Activated T-cell treated with anti-CD3 and anti-CD28 coated beads for 24 hours (primary cell): ENCODE data around the gene SRSF6.
"Not testable (repeated sequence)": the region's sequence is repeated elsewhere in the genome, so short reads cannot be mapped to it uniquely, and the experiment has no call there.

Source experiments
- DNase-seq: peaks from one replicate; pipeline ENCODE4 v3.0.0-alpha.2; 2020; ENCODE audit warnings: low read depth

Gene SRSF6

DNA sequence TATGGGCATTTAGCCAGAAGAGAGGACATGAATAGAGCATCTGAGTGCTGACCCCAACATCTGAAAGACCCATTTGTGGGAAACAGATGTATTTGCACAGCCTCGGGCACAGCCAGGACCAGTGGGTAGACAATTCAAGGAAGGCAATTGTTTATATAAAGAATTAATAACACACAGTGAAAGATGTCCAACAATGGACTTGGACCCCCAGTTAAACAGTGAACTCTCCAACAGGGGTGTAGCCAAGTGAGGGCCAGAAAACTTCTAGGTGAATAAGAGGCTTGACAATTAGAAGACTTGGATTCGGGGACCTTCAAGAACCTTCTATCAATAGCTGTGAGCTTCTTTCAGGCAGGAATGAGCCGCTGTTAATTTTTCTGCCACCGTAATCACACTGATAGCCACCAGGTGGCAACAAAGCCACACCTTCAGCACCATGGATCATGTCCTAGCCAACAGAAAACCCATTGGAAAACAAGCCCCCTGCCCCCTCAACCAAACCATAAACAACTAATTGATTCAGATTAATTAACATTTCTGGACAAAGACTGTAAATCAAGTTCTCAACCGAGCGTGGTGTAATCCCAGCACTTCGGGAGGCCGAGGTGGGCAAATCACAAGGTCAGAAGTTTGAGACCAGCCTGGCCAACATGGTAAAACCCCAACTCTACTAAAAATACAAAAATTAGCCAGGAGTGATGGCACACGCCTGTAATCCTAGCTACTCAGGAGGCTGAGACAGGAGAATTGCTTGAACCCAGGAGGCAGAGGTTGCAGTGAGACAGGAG, 8.8 kb upstream of the SRSF6 start:
- peak; percentile 25 for DNase-seq

DNA sequence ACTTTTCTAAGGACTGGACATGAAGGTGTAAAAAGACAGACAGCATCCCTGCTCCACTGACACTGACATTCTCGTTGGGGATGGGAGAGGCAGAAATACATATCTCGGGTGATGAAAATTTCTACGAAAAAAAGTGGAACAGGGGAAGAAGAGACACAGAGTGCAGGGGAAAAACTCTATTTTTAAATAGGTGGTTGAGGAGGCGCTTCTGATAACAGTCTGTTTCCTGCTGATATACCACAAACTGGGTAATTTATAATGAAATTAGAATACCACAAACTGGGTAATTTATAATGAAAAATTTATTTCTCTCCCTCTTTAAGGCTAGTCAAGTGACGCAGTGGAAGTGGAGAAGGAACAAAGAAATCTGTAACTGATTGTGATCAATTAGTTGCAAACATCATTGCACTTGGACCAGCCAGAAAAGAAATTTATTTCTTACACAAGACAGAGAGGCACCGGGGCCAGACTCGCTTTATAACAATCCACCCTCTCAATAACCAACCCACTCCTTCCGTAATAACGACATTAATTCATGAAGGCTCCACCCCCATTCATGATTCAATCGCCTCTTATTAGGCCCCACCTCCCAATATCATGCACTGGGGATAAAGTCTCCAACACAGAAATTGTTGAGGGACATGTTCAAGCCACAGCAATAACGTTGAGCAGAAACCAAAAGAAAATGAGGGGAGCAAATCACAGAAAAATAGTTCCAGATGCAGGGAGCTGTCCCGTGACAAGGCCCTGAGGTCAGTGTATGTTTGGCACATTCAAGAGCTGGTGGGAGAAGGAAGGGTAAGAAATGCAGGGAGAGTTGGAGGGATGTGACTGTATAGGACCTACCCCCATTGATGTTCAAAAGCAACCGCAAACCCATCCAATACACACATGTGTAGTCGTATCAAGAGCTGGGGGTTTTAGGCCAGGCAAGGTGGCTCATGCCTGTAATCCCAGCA, 6.6 kb upstream of the SRSF6 start:
- no peak for DNase-seq

DNA sequence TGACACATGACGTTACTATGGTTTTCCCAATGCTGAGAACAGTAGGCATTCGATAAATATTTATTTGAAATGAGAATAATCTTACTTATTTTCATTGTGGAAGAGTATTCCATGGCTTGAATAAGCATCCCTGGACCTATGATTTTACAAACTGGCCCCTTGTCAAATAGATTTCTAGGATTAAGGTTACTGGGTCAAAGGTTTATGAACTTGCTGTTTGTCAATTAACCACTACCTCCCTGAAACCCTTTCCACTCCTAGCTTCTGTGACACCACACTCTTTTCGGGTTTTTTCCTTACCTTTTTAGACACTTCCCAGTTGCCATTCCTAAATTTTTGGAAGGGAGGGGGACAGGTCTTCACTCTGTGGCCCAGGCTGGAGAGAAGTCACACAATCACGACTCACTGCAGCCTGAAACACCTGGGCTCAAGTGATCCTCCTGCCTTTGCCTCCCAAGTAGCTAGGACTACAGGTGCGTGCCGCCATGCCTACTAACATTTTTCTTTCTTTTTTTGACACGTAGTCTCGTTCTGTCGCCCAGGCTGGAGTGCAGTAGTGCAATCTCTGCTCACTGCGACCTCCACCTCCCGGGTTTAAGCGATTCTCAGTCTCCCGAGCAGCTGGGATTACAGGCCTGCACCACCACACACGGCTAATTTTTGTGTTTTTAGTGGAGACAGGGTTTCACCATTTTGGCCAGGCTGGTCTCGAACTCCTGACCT, 5.1 kb upstream of the SRSF6 start:
- DNase-seq: no peak

DNA sequence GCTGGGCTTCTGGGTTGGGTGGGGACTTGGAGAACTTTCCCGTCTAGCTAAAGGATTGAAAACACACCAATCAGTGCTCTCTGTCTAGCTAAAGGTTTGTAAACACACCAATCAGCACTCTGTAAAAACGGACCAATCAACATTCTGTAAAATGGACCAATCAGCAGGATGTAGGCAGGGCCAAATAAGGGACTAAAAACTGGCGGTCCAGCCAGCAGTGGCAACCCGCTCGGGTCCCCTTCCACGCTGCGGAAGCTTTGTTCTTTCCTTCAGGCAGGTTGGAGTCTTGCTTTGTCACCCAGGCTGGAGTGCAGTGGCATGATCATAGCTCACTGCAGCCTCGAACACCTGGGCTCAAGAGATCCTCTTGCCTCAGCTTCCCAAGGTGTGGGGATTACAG, 1.4 kb upstream of the SRSF6 start:
- not testable (repeated sequence) for DNase-seq

DNA sequence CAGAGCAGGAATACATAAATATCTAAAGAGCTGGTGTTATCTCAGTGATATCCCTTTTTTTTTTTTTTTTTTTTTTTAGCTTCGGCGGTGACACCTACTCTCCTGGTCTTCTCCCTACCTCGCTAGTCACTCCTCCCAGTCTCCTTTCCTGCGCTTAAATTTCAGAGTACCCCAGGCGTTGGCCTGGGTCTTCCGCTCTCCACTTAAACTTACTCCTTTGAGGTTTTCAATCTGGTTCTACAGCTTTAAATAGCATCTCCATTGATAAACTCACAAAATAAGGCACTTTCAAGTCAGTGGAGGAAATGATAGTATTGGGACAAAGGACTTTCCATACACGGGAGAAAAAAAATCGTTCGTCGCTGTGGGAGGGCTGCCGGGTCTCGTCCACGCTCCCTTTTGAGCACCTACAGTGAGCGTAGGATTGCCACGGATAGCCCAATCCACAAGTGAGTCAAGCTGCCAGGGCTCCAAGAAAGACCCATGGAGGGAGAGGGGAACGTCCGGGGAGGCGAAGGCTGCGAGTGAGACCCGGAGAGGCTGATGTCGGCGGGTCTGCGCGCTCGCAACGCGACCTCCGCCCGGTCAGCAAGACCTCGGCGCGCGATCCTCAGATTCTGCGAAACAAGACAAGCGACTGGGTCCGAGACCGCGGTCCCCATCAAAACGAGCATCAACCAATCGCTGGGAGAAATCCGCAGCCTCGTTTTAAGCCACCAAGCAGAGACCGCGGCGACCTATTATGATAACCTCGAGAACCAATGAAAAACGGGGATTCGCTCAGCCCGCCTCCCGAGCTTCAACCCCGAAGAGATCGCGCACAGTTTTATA, 672 bp upstream of the SRSF6 start:
- DNase-seq: peak; percentile 84

DNA sequence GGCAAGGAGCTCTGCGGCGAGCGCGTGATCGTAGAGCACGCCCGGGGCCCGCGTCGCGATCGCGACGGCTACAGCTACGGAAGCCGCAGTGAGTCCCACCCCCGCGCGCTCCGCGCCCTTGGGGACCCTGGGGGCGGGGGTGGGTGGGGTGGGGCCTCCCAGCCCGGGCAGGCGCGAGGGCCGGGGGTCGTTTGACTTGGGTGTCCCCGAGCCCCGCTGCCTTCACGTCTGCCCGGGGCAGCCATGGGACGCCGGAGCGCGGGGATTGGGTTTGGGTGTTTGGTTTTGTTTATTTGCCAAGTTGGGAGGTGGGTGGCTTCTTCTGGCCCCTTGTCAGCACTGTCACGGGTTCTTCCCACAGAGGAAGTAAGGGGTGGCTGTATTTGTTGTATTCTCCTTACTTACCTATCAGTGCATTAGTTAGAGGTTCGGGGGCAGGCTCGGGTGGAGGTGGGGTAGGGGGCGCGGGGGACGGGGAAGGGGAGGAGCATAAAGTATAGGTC, 777 bp downstream of the SRSF6 start:
- DNase-seq: no peak

DNA sequence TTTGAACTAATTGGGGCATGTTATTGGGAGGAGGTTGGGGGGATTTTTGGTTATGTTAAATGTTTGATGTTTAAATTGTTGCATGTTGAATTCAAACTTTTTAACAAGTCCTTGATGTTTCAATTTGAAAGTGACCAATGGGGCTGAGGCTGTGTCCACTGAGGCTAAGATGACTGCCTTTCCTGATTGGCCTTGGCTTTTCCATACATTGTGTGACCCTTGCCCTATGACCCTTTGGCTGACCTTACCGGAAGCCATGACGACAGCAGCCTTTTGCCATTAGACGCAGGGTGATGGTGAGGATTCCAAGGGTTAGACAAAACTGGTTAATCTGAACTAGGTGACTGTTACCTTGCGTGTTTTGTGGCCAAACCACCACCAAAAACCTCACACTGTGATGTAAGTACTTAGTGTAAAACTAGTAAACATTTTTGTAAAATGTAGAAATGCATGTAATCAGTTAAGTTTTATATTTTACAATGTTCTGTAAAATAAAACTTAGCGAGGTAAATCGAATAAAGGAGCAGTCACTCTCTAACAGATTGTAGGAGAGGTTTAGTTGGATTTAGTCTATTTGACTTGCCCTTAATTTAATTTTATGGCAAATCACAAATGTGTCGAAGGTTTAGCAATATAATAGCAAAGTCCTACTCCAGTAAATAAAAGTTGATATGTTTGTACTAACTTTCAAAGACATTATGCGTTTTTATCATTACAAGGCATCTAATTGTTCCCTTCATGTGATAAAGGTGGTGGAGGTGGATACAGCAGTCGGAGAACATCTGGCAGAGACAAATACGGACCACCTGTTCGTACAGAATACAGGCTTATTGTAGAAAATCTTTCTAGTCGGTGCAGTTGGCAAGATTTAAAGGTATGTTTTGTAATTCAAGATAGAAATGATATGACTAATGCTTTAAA, 1.6 kb downstream of the SRSF6 start:
- DNase-seq: no peak

DNA sequence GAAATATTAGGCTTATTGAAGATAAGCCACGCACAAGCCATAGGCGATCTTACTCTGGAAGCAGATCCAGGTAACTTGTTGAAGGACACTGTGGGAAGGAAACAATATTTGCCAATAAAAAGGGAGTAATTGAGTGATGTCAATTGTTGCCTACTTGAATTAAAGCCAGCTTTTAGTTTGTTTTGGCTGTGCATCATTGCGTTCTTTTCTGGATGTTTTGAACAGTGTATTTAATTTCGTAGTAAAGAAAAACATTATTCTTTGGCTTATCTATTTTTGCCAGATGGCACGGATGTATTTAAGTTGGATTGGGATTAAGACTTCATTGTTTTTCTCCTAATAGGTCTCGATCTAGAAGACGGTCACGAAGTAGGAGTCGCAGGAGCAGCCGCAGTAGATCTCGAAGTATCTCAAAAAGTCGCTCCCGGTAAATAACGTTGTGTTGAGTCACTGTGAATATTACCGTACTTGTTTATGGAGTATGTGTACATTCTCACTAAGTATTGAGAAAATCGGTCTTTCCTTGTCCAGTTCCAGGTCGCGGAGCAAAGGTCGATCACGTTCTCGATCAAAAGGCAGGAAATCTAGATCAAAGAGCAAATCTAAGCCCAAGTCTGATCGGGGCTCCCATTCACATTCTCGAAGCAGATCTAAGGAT, 2.6 kb downstream of the SRSF6 start:
- no peak for DNase-seq

DNA sequence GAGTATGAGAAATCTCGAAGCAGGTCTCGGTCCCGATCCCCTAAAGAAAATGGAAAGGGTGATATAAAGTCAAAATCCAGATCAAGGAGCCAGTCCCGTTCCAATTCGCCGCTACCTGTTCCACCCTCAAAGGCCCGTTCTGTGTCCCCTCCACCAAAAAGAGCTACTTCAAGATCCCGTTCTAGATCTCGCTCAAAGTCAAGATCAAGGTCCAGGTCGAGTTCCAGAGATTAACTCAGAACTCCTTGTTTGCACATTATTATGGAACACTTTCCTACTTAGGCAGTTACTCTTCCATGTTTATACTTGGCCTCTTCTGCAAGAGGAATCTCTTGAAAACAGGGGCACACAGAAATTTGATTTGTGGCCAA, 3.1 kb downstream of the SRSF6 start:
- DNase-seq: no peak

DNA sequence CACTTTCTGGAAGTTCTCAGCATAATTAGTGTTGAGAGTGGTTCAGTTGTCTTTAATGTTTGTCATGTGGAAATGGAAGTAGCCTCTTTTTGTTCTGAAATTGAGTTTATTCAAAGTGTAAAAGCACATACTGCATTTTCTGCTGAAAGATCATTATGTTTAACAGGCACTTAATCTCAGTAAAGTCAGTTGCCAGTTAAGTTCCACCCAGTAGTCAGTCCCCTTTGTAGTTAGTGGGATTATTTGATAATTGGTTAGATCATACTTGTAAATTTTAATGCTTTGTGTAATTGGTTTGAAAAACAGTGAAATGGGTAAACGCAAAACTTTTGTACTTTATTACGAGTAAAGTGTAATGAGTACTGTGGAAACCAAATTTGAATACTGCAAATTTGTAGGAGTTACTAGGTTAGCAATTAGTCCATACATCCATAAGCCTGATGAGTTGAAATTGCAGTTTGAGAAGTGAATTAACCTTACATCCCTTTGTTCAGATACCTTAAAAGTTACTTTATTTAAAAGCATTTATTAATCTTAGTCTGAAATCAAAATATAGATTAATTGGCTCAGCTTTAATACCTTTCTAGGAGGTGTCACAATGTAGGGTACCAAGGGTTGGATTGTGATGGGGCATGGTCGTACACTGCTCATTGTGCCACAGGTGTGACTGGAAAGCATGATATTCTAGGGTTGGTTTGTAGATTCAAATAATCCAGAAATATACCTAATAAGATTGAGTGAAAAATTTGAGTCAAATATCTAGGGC, 4.4 kb downstream of the SRSF6 start:
- DNase-seq: no peak

DNA sequence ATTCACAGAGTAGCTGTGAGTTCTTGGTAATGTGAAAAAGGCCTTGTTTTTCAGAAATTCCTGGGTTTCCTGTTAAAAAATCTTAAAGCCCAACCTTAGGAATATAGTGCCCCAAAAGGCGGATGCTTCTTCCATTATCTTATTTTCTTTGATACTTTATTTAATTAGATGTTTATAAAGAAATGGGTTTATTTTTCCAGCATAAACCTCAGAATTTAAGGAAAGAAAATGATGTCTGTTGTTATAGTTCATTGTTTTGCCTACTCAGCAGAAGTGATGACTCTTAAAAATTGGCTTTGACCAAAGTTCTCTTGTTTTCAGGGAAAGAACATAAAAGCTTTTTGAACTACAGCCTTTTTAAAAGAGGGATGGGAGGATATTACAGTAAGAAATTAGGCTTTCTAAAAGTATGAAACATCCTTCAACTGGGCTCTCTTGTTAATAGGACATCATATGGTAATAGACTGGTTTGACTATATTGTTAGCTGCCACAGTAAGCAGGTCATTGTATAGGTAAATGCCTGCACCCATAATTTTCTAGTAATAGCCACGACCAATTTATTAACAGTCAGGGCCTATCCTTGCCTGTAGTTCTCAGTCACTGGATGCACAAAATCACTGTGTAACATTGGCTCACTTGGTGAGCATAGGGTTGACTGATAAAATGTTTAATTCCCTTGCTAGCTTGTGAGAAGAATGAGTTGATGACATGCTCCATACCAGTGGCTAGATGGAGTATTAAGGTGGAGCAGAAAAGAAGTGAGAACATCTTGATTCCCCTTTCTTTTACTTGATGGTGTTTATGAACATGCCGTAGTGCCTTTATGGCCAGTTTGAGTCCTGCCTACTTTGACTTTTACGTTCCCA, 5.2 kb downstream of the SRSF6 start:
- no peak for DNase-seq

DNA sequence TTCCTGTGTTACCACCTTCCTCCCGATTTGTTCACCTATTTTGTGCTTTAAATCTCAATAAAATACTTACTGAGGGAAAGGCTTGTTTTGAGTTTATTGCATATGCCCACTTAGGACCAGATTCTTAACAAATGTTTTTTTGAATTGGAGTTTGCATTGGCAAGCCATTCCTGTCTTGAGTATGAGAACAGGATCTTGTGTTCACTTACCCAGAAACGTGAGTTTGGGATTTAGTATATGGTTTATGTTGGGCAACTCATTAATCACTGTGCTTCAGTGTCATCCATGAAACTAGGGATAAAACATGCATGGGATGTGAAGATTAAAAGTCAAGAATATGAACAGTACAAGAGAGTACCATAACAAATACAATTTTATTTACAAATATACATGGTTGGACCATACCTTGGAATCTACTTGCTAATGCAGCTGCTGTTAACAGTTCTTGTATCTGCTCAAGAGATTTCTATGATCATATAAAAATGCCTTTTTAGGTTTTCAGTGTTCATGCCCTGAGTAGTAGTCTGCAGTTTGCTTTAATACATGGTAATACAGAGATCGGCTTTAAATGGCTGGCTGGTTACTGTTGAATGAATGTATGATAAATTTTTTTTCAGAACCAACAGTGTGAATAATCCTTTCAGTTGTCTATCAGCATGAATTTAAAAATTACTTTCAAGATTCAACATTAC, 6.0 kb downstream of the SRSF6 start:
- no peak for DNase-seq

DNA sequence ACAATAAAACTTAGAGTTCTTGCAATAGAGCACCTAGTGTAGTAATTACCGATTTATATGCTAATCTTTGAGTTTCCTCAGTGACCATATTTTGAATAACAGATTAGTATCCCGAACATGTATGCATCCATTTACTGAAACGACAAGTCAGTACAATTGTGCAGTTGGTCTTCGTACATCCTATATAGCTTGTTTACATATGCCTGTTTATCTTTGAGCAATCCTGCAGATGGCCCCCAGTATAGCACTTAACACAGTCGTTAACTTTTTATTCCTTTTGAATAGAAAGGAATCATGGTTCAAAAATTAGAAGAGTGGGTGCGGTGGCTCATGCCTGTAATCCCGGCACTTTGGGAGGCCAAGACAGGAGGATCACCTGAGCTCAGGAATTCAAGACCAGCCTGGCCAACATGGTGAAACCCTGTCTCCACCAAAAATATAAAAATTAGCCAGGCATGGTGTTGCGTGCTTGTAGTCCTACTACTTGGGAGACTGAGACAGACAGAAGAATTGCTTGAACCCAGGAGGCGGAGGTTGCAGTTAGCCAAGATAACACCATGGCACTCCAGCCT, 6.6 kb downstream of the SRSF6 start:
- no peak for DNase-seq

DNA sequence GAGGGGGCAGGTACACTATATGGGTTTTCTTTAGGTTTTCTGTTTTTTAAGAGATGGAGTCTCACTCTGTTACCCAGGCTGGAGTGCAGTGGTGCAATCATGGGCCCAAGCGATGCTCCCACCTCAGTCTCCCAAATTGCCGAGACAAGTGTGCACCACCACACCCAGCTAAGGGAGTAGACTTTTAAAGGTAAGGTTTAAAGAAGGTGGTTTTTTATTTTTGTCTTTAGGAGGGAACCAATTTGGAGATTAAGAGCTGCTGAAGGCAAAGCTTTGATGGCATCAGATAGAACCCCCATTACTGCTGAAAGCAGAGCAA, 7.9 kb downstream of the SRSF6 start:
- DNase-seq: no peak

DNA sequence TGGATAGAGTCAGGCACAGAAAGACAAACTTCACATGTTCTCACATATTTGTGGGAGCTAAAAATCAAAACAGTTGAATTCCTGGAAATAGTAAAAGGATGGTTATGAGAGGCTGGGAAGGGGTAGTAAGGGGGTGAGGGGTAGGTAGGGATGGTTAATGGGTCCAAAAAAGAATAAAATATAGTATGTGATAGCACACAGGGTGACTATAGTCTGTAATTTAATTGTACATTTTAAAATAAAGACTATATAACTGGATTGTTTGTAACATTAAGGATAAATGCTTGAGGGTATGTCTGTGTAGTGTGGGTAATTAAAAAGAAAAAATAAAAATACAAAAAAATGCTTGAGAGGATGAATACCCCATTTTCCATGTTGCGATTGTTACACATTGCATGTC, 9.9 kb downstream of the SRSF6 start:
- DNase-seq: no peak

DNA sequence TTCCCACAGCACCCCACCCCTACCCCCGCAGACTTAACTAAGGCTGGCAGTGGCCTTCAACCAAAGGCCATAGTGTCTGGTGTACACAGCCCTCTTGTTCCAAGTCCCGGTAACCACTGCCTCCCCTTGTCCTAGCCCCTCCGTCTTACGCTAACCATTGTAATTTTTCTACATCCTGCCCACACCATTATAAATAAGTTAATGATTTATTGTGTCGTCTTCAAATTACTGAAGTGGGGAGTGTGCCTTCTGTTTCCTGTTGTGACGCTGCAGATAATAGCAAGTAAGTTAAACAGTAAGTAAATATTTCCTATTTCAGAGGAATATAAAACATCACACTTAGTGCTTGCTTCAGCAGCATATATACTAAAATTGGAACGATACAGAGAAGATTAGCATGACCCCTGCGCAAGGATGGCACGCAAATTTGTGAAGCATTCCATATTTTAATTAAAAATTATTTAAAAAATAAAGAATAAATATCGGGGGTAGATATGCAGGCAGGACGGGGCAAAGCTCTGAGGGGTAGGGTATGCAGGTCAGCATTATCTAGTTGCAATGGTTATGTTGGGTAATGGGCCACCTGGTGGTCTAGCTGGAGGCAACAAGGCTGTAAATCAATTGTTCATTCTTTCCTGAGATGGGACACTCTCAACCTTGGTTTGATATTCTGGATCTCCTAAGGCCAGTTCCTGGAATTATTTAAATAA, 15.1 kb downstream of the SRSF6 start:
- no peak for DNase-seq

DNA sequence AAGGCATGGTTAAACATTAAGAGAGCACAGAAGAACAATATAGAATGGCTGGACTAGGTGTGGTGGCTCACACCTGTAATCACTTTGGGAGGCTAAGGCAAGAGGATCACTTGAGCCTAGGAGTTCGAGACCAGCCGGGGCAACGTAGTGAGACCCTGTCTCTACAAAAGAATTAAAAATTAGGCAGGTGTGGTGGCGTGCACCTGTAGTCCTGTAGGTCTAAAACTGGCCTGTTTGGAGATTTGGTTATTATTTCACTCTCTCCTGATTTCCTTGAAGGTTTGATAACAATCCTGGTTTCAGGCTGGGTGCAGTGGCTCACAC, 15.6 kb downstream of the SRSF6 start:
- DNase-seq: no peak
